ENCODE data around the gene E2F1.

Gene E2F1

GRCh38 chr20:33716498-33716897, 30.3 kb upstream of the E2F1 start:
- no peak for DNase-seq (ENCODE audit: low read depth)
- H3K4me3 ChIP-seq (ENCODE audit: low read depth, low read length): no peak overlapping the region
- TF ChIP-seq, protein P1, sequence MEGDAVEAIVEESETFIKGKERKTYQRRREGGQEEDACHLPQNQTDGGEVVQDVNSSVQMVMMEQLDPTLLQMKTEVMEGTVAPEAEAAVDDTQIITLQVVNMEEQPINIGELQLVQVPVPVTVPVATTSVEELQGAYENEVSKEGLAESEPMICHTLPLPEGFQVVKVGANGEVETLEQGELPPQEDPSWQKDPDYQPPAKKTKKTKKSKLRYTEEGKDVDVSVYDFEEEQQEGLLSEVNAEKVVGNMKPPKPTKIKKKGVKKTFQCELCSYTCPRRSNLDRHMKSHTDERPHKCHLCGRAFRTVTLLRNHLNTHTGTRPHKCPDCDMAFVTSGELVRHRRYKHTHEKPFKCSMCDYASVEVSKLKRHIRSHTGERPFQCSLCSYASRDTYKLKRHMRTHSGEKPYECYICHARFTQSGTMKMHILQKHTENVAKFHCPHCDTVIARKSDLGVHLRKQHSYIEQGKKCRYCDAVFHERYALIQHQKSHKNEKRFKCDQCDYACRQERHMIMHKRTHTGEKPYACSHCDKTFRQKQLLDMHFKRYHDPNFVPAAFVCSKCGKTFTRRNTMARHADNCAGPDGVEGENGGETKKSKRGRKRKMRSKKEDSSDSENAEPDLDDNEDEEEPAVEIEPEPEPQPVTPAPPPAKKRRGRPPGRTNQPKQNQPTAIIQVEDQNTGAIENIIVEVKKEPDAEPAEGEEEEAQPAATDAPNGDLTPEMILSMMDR (IDR thresholded peaks at IDR 0.05; ENCODE audit: low read depth, low read length): no peak
- no peak for TF ChIP-seq MYC (IDR thresholded peaks at IDR 0.05; ENCODE audit: low read depth, low read length)

GRCh38 chr20:33713865-33714367, 27.7 kb upstream of the E2F1 start:
- DNase-seq (ENCODE audit: low read depth): no peak
- H3K4me3 ChIP-seq (ENCODE audit: low read depth, low read length): no peak overlapping the region
- TF ChIP-seq, protein P1 (IDR thresholded peaks at IDR 0.05; ENCODE audit: low read depth, low read length): no peak
- TF ChIP-seq, protein P2, sequence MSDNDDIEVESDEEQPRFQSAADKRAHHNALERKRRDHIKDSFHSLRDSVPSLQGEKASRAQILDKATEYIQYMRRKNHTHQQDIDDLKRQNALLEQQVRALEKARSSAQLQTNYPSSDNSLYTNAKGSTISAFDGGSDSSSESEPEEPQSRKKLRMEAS (IDR thresholded peaks at IDR 0.05; ENCODE audit: low read depth, low read length): no peak
- TF ChIP-seq POLR2A (IDR thresholded peaks at IDR 0.05; ENCODE audit: extremely low read depth, insufficient read length) (no peak), MYC (IDR thresholded peaks at IDR 0.05; ENCODE audit: low read depth, low read length) (no peak)

- TF ChIP-seq, protein P2 (IDR thresholded peaks at IDR 0.05; ENCODE audit: low read depth, low read length): no peak
- TF ChIP-seq MYC (IDR thresholded peaks at IDR 0.05; ENCODE audit: low read depth, low read length): no peak
- no peak for TF ChIP-seq POLR2A (IDR thresholded peaks at IDR 0.05; ENCODE audit: extremely low read depth, insufficient read length)
- no peak overlapping the region for H3K4me3 ChIP-seq (ENCODE audit: low read depth, low read length)
- no peak for DNase-seq (ENCODE audit: low read depth)
These were observed 25.2 kb upstream of the E2F1 start for GRCh38 chr20:33711446-33711738.

- TF ChIP-seq POLR2A (IDR thresholded peaks at IDR 0.05; ENCODE audit: extremely low read depth, insufficient read length) (no peak), MYC (IDR thresholded peaks at IDR 0.05; ENCODE audit: low read depth, low read length) (no peak)
- TF ChIP-seq, protein P1 (IDR thresholded peaks at IDR 0.05; ENCODE audit: low read depth, low read length): no peak
- TF ChIP-seq, protein P2 (IDR thresholded peaks at IDR 0.05; ENCODE audit: low read depth, low read length): no peak
- DNase-seq (ENCODE audit: low read depth): no peak
- H3K4me3 ChIP-seq (ENCODE audit: low read depth, low read length): no peak overlapping the region
These were observed 24.7 kb upstream of the E2F1 start for GRCh38 chr20:33710681-33711445.

DNA sequence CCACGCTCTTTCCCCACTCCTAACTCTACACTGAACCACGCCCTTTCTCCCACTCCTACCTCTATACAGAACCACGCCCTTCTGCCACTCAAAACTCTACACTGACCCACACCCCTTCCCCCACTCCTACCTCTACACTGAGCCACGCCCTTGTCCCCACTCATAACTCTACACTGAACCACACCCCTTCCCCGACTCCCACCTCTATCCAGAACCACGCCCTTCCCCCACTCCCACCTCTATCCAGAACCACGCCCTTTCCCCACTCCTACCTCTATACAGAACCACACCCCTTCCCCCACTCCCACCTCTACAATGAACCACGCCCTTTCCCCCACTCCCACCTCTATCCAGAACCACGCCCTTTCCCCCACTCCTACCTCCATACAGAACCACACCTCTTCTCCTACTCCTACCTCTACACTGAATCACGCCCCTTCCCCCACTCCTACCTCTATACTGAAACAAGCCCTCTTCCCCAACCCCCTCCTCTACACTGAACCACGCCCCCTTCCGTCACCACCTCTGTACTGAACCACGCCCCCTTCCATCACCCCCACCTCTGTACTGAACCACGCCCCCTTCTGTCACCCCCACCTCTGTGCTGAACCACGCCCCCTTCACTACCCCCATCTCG, 23.8 kb upstream of the E2F1 start:
- no peak overlapping the region for H3K4me3 ChIP-seq (ENCODE audit: low read depth, low read length)
- TF ChIP-seq, protein P1 (IDR thresholded peaks at IDR 0.05; ENCODE audit: low read depth, low read length): no peak
- no peak for TF ChIP-seq MYC (IDR thresholded peaks at IDR 0.05; ENCODE audit: low read depth, low read length)
- no peak for TF ChIP-seq POLR2A (IDR thresholded peaks at IDR 0.05; ENCODE audit: extremely low read depth, insufficient read length)
- TF ChIP-seq, protein P2 (IDR thresholded peaks at IDR 0.05; ENCODE audit: low read depth, low read length): no peak
- no peak for DNase-seq (ENCODE audit: low read depth)

DNA sequence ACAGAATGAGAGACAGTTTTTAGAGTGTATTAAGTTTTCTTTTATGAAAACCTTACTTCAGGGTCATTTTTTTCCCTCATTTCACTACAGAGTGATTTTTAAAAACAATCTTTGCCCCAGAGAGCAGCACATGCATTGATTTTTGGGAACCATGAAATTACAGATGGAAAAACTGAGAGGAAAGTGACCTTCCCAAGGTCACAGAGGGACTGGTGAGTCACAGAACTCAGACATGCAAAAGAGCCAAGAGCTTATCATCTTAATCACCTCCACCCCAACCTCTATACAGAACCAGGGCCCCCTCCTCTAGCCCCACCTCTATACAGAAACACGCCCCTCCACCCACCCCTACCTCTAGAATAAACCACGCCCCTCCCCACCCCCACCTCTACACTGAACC, 23.2 kb upstream of the E2F1 start:
- H3K4me3 ChIP-seq (ENCODE audit: low read depth, low read length): no peak overlapping the region
- no peak for DNase-seq (ENCODE audit: low read depth)
- no peak for TF ChIP-seq MYC (IDR thresholded peaks at IDR 0.05; ENCODE audit: low read depth, low read length)
- TF ChIP-seq, protein P1 (IDR thresholded peaks at IDR 0.05; ENCODE audit: low read depth, low read length): no peak
- TF ChIP-seq, protein P2 (IDR thresholded peaks at IDR 0.05; ENCODE audit: low read depth, low read length): no peak
- no peak for TF ChIP-seq POLR2A (IDR thresholded peaks at IDR 0.05; ENCODE audit: extremely low read depth, insufficient read length)

Measured in NB4 (cell line).